K562 (cell line): ENCODE data around the gene NFATC1. TPM values are rescaled to one million over a fixed set of nuclear protein-coding genes. Genes with fewer than 3 reads are reported as not detected.

Source experiments
- ATAC-seq: fragments of 200-7000 bp; cut with Tn5 transposase; 3 replicates; pipeline ENCODE4 v1.9.1; 2020; ENCODE audit warnings: moderate library complexity
- BruUV-seq: library from RNA; stranded (reverse); fragments of 400-500 nt; replicated peaks from 2 replicates; lab custom pipeline; 2021; lab: Mats Ljungman, UMichigan
- CTCF ChIA-PET: fragments of 300-600 bp; formaldehyde crosslinking; extraction: SDS; loops from one replicate; lab custom pipeline; 2021; ENCODE audit warnings: low intra/inter-chr PET ratio; lab: Yijun Ruan, JAX
- POLR2A ChIA-PET: fragments of 300-600, 350-650 bp; sonication (Branson Sonifier 250); formaldehyde crosslinking; extraction: SDS; loops from one replicate; lab custom pipeline; 2021; ENCODE audit warnings: antibody characterized with exemption, inconsistent platforms; lab: Yijun Ruan, JAX
- DNase-seq, 4 experiments: peaks; one replicate each; pipeline versions ENCODE4 v3.0.0 to v3.0.0-alpha.2; 2011 to 2018; ENCODE audit warnings: low spot score in 3 of 4, mixed read lengths in 3 of 4; ENCODE audit errors: extremely low read depth in 1 of 4
- FAIRE-seq: peaks from 2 replicates; lab custom pipeline; 2011; peaks lifted over from hg19 to GRCh38; lab: Jason Lieb, UNC
- H2AFZ ChIP-seq: 2 replicates; pipeline ENCODE4 v1.6.0; 2011; ENCODE audit warnings: low read depth, low read length, control low read depth, inconsistent platforms
- H3K27ac ChIP-seq: fragments of 200-600 bp; 3 replicates; pipeline ENCODE4 v1.8.0; 2011; ENCODE audit warnings: low read depth, mild to moderate bottlenecking, control low read depth, inconsistent platforms, low read length, moderate library complexity, mixed read lengths; ENCODE audit errors: extremely low read depth
- H3K27me3 ChIP-seq, 2 experiments: fragments of 300-600 bp in 1 of 2; 2 replicates in 1 of 2; 3 replicates in 1 of 2; pipeline versions ENCODE4 v1.6.0 to v1.8.0; 2011; ENCODE audit warnings: inconsistent platforms in 2 of 2, low read length in 2 of 2, mild to moderate bottlenecking in 1 of 2, mixed read lengths in 1 of 2, moderate library complexity in 1 of 2; ENCODE audit not compliant: control insufficient read depth in 2 of 2, insufficient read depth in 2 of 2
- H3K36me3 ChIP-seq: fragments of 300-600 bp; 3 replicates; pipeline ENCODE4 v1.8.0; 2011; ENCODE audit warnings: mild to moderate bottlenecking, low read length, inconsistent platforms; ENCODE audit not compliant: control insufficient read depth, insufficient read depth
- H3K4me1 ChIP-seq, 2 experiments: fragments of 200-600 bp in 1 of 2; replicated peaks in 1 of 2; 2 replicates in 1 of 2; 3 replicates in 1 of 2; pipeline versions ENCODE4 v1.5.1 to v1.8.0; 2011; ENCODE audit warnings: inconsistent platforms in 2 of 2, low read length in 2 of 2, mild to moderate bottlenecking in 1 of 2, mixed read lengths in 1 of 2, moderate library complexity in 1 of 2; ENCODE audit not compliant: control insufficient read depth in 2 of 2, insufficient read depth in 2 of 2
- H3K4me2 ChIP-seq: 2 replicates; pipeline ENCODE4 v1.6.1; 2011; ENCODE audit warnings: low read length, control low read depth, inconsistent platforms, mixed read lengths; ENCODE audit not compliant: insufficient read depth
- H3K4me3 ChIP-seq: fragments of 200-600 bp; sonication (generic), shearing (Covaris generic); 2 replicates; pipeline ENCODE4 v1.5.1; 2016; ENCODE audit warnings: control low read depth, inconsistent platforms
- H3K79me2 ChIP-seq: fragments of 200-600 bp; 3 replicates; pipeline ENCODE4 v1.8.0; 2011; ENCODE audit warnings: low read length, inconsistent platforms; ENCODE audit not compliant: control insufficient read depth, insufficient read depth
- H3K9ac ChIP-seq, 2 experiments: 2 replicates each; pipeline versions ENCODE4 v1.6.0 to v1.6.1; 2011; ENCODE audit warnings: low read depth in 2 of 2, low read length in 2 of 2, control low read depth in 1 of 2, inconsistent platforms in 1 of 2, mild to moderate bottlenecking in 1 of 2, mixed read lengths in 1 of 2; ENCODE audit not compliant: insufficient read depth in 1 of 2
- H3K9me1 ChIP-seq: one replicate; pipeline ENCODE4 v1.6.0; 2011; ENCODE audit warnings: inconsistent platforms, mild to moderate bottlenecking, low read length, moderate library complexity; ENCODE audit not compliant: control insufficient read depth, insufficient read depth
- H3K9me3 ChIP-seq: replicated peaks from 2 replicates; pipeline ENCODE4 v1.5.1; 2011; ENCODE audit warnings: low read depth, low read length, inconsistent platforms; ENCODE audit not compliant: control insufficient read depth, insufficient read depth
- H4K20me1 ChIP-seq: replicated peaks from 2 replicates; pipeline ENCODE4 v1.6.1; 2011; ENCODE audit warnings: low read length, inconsistent platforms, mixed read lengths; ENCODE audit not compliant: control insufficient read depth, insufficient read depth
- BRD4 ChIP-seq: fragments of 200-600 bp; sonication (generic); IDR thresholded peaks from 2 replicates; pipeline ENCODE4 v1.6.1; 2017; ENCODE audit warnings: inconsistent platforms
- CBX3 ChIP-seq, 2 experiments: IDR thresholded peaks; 1 replicate in 1 of 2; 2 replicates in 1 of 2; pipeline ENCODE4 v1.6.1; 2012; ENCODE audit warnings: inconsistent platforms in 2 of 2, low read length in 2 of 2, borderline replicate concordance in 1 of 2, control low read depth in 1 of 2
- CREM ChIP-seq: IDR thresholded peaks from 2 replicates; pipeline ENCODE4 v1.6.1; 2014; ENCODE audit warnings: antibody characterized with exemption, low read depth
- MGA ChIP-seq: fragments of 450-650 bp; IDR thresholded peaks from 2 replicates; pipeline ENCODE4 v1.6.1; 2016; ENCODE audit warnings: mild to moderate bottlenecking, moderate library complexity
- MITF ChIP-seq: IDR thresholded peaks from 2 replicates; pipeline ENCODE4 v1.6.1; 2014; ENCODE audit warnings: antibody characterized with exemption
- RBFOX2 ChIP-seq: fragments of 200-400 bp; formaldehyde crosslinking; IDR thresholded peaks from 2 replicates; pipeline ENCODE4 v1.6.1; 2017; ENCODE audit warnings: low read depth, mild to moderate bottlenecking, low read length, moderate library complexity
- WGBS: fragments of 100-300 bp; shearing (Covaris generic); methylation state at CpG from one replicate; pipeline ENCODE4 v1.1.6; 2016; ENCODE audit warnings: low coverage, mixed read lengths; ENCODE audit not compliant: insufficient coverage; ENCODE audit errors: missing lambda C conversion rate; 5-methylcytosine and 5-hydroxymethylcytosine counted together
- in situ Hi-C: fragments of 300-500 bp; cut with MboI; formaldehyde crosslinking; loops from 4 replicates; pipeline ENCODE4 v1.15.0; 2018; ENCODE audit warnings: inconsistent platforms, mixed read lengths
- intact Hi-C: fragments of 100-400 bp; cut with micrococcal nuclease; formaldehyde crosslinking; loops from 2 replicates; pipeline ENCODE4 v1.14.2; 2022
- polyA plus RNA-seq, 8 experiments: library from polyadenylated mRNA; depleted of rRNA in 4 of 8; stranded (reverse) in 5 of 8; unstranded in 3 of 8; fragments of >200 nt; fragmentation: Nextera tagmentation in 2 of 8; fragmentation: Illumina TruSeq in 1 of 8; extraction: Ambion mirVana in 2 of 8; extraction: Trizol in 1 of 8; gene quantifications; 2 replicates each; pipeline versions ENCODE4 v1.2.1 to v1.2.3, GENCODE V29; 2011 to 2014; ENCODE audit warnings: inconsistent platforms in 1 of 8, missing spikeins in 1 of 8
- total RNA-seq, 7 experiments: library from RNA; depleted of rRNA in 6 of 7; stranded (reverse); fragments of >200 nt in 6 of 7; fragmentation: Illumina TruSeq in 2 of 7; extraction: Trizol in 2 of 7; gene quantifications; 2 replicates each; pipeline versions ENCODE4 v1.2.1 to v1.2.3, GENCODE V29; 2011 to 2021; ENCODE audit warnings: low replicate concordance in 1 of 7

The NFATC1 gene
- total and polyA plus RNA-seq, 9 of the 15 experiments (the other 6 are each of a cell fraction or from before 2014, with no cell fraction given), result 1.1 to 16.4 (median 2.5) TPM

- DNase-seq (peak in 3 of 4 experiments; percentile 10 to 20 (median 17)), ATAC-seq (no peak), FAIRE-seq (no peak)
- no peak overlapping the region for H2AFZ ChIP-seq
- H3K9me1 ChIP-seq, result no peaks in the 10 kb centered on the region
- intact Hi-C loops (loop anchor here (5.0 kb wide), 2 partner anchors 116 to 129 kb away; partner anchors contain the start of gene NFATC1), in situ Hi-C loops (loop anchor here (5.0 kb wide), 1 partner anchor 144 kb away; no protein-coding TSS in a partner anchor)
- H3K9me3 ChIP-seq, result no peaks in the 10 kb centered on the region
- POLR2A ChIA-PET, result no interaction called here
- BruUV-seq, result no TSS peak
- H4K20me1 ChIP-seq, result peaks cover 4% of the 10 kb centered on the region; the same call in 1 of the 2 replicates
- H3K4me2 ChIP-seq, result no peak overlapping the region
- H3K36me3 ChIP-seq, result peaks cover 11% of the 10 kb centered on the region; the same call in 1 of the 3 replicates
- no peak overlapping the region for H3K27ac ChIP-seq
- H3K79me2 ChIP-seq, result no peaks in the 10 kb centered on the region
- WGBS, result 82% methylated on average over 16 of the region's 44 CpGs
- H3K27me3 ChIP-seq, result no peaks in the 10 kb centered on the region
- no peak overlapping the region for H3K9ac ChIP-seq
- H3K4me3 ChIP-seq, result no peak overlapping the region
- CTCF ChIA-PET, result interaction anchor here (2.9 kb wide), 1 partner anchor 146 kb away, joined by 24 read pairs; no protein-coding TSS in a partner anchor
- peaks cover 0 to 34% of the 10 kb centered on the region in 2 experiments; a peak in 2 of 5 replicates for H3K4me1 ChIP-seq
- TF ChIP-seq MGA, result 0 out of 2 replicates have a peak, but pooled peaks have one; percentile 14
- TF ChIP-seq BRD4, result no peak
- no peak for TF ChIP-seq CBX3 (IDR thresholded peaks at IDR 0.05; ENCODE audit: borderline replicate concordance in 1 of 2, low read length in 2 of 2)
- TF ChIP-seq CREM, result 0 out of 2 replicates have a peak, but pooled peaks have one; percentile 7
- TF ChIP-seq RBFOX2, result 0 out of 2 replicates have a peak, but pooled peaks have one; percentile 19
- no peak for TF ChIP-seq MITF
Observed at GRCh38 chr18:79526468-79527460, 131.0 kb downstream of the NFATC1 start.
